DND-41 (cell line): ENCODE results near the gene TSSK2.

Experiments
- EZH2 ChIP-seq: IDR thresholded peaks from 3 replicates; pipeline ENCODE4 v1.6.1; 2012; ENCODE audit warnings: borderline replicate concordance, low read depth, mild to moderate bottlenecking, moderate library complexity, low read length, inconsistent platforms; ENCODE audit not compliant: severe bottlenecking
- TF ChIP-seq, protein P1 (sequence below): IDR thresholded peaks from 2 replicates; pipeline ENCODE4 v1.5.1; 2012; ENCODE audit warnings: borderline replicate concordance, low read length, moderate library complexity, mild to moderate bottlenecking; ENCODE audit not compliant: poor library complexity, severe bottlenecking; ENCODE audit errors: extremely low read depth

DNA sequence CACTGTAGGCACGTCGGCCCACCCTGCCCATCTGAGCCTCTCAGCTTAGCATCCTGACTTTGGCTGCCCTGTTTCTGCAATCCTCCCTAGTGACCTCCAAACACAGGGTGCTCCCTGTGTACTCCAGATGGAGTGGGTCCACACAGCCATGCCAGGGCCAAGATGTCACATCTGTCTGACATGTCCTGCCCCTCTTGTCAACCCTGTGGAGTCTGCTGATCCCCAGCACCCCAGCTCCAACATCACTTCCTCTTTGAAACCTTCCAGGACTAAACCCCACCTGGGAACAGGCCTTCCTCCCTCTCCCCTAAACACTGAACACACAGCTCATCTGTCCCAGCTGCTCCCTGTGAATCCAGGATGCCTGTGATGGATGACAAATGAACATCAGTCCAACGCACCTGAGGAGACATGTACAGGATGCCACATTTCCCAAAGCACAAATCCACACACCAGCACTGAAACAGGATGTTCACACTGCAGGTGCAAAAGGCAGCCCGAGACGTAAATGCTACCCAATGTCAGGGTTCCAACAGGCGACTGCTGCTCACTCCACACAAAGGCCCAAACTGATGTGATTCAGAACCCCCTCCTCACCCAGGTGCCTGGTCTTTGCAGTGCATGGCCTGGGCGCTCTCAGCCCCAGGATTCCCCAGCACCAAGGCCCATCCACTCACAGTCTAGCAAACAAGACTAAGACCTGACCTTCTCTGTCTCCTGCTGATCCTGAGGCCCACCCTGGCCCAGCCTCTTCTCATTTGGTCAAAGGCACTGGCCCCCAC, 2.0 kb upstream of the TSSK2 start:
- TF ChIP-seq, protein P1, sequence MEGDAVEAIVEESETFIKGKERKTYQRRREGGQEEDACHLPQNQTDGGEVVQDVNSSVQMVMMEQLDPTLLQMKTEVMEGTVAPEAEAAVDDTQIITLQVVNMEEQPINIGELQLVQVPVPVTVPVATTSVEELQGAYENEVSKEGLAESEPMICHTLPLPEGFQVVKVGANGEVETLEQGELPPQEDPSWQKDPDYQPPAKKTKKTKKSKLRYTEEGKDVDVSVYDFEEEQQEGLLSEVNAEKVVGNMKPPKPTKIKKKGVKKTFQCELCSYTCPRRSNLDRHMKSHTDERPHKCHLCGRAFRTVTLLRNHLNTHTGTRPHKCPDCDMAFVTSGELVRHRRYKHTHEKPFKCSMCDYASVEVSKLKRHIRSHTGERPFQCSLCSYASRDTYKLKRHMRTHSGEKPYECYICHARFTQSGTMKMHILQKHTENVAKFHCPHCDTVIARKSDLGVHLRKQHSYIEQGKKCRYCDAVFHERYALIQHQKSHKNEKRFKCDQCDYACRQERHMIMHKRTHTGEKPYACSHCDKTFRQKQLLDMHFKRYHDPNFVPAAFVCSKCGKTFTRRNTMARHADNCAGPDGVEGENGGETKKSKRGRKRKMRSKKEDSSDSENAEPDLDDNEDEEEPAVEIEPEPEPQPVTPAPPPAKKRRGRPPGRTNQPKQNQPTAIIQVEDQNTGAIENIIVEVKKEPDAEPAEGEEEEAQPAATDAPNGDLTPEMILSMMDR: no peak
- no peak for TF ChIP-seq EZH2
